HG02623 (cell line): ENCODE results near the gene ATXN7.

ENCODE experiments used
- ATAC-seq: cut with Tn5 transposase; IDR thresholded peaks from one replicate; pipeline ENCODE4 v1.9.1; 2021; ENCODE audit warnings: moderate library complexity; ENCODE audit not compliant: unreplicated experiment

The ATXN7 gene

GRCh38 chr3:64042952-64043351 lies 179.3 kb downstream of the ATXN7 start:
- ATAC-seq, result no peak

DNA sequence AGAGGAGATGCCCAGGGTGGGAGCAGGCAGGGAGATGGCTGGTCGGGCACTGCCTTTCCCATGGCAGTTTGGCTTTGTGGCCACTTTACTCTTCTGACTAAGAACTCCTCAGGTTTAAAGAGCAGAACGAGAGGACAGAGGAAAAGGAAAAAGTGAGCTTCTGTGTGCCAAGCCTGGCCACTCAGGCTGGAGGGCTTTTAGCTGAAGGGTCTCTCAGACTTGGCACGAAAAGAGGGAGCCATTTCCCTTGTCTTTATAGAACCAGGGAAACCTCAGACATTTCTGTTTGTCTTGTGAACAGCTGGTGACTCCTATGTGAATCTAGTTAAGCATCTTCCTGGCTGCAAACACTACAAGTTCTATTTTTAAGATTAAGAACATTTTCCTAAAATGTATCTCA lies 182.9 kb downstream of the ATXN7 start:
- ATAC-seq, result no peak

DNA sequence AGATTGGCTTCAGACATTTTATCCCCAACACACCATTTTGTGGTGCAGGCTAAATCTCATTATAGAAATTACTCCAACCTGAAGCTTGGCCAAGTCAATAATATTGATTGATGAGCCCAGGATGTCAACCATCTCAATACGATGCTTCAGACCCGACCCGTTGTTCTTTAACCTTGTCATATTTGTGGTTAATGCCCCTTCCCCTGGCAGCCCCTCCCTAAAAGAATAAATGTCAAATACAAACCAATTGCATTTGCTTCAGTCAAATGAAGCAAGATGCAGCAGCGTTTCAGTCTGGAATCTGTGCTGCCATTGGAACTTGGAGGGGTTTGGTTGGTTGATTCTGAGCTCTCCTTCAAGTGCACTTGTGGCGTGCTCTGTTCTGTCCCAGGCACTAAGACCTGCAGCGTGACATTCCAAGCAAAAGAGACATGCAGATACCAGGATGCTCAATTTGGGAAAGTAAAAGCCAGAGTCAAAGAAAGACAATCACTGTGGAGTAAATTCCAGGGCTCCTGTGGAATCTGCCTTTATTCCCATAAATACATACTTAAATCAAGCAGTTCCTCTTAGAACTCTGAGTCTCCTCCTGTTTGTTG lies 183.4 kb downstream of the ATXN7 start:
- ATAC-seq, result no peak

DNA sequence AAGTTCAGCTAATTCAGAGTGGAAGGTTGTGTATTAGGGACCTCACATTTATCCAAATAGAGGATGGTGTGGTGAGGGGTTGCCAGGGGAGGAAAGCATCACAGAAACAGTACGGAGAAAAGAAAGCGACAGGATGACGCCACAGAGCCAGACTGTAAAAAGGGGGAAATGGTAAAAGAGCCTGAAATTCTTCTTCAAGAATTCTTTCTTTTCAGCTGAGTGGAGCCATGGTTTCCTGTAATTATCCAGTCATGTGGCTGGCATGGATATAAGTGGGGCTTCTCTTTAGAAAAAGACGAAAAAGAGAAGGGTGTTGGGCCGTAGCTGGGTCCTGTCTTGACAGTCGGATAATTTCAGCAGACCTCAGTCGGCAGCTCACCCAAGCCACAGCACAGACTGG lies 184.1 kb downstream of the ATXN7 start:
- no peak for ATAC-seq

- ATAC-seq, result no peak
These were observed 185.0 kb downstream of the ATXN7 start for GRCh38 chr3:64048631-64049061.

DNA sequence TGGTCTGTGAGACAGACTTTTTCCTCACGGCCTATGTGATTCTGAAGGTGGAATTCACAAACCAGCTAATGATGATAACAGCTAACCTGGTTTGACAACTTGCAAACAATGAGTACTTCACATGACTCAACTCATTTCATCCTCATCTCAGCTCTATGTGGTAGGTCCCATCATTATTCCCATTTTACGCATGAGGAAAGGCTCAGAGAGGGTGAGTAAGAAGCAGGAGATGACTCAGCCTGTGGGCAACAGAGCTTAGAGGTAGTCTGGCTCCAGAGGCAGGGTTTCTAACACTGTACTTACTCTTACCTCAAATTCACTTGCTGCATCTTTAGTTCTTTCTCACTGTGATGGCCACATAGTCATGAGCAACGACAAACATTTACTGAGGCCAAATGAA lies 185.5 kb downstream of the ATXN7 start:
- no peak for ATAC-seq

DNA sequence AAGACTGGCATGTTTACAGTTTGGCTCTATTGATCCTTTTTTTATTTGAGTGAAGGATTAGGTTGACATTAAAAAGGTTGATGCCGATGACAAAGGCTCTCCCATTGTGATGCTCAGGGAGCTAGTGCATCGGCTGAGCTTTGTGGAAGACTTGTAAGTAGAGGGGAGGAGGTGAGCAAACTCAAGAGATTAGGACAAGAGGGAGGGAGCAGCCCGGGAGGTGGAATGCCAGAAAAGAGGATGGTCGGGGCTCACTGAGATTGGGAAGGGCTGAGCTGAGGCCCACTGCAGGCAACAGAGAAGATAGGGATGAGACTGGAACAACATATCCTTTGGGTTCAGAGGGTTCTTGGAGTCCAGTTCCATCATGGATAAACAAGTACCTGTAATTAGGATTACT lies 186.2 kb downstream of the ATXN7 start:
- ATAC-seq, result no peak
